ENCODE results near the gene BUD31. TPM values are rescaled to one million over a fixed set of nuclear protein-coding genes. Genes with fewer than 3 reads are reported as not detected.

BUD31 gene
- total and polyA plus RNA-seq, 2 of the 13 experiments (the other 11 are each of a cell fraction or from before 2014, with no cell fraction given), result 35.1 to 79.1 TPM

DNA sequence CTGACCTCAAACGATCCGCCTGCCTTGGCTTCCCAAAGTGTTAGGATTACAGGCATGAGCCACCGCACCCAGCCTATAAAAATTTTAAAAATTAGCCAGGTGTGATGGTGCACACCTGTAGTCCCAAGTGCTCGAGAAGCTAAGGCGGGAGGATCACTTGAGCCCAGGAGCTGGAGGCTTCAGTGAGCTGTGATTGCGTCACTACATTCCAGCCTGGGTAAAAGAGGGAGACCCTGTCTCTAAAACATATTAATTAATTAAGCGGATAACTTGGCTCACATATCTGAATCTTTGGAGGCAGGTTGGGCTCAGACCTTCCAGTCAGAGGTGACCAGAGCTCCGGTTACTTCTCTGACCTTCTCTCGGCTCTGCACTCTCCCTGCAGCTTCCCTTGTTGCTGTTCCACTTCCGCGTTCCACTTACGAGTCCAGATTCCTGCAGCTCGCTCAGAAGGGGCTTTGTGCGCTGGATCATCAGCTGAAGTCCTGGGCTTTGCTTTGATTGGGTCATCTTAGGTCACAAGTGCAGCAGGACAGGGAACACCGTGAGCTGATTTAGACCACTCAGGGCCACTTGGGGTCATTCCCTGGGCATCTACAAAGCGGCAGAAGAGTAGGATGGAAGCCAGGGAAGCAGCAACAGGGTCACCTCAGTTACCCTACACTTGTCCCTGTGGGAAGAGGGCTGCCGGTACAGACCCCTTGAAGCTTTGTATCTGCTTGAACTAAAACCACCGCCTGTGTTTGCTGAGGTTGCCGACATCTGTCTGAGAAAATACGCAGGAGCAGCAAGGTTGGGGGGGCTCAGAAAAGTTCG, 36.3 kb upstream of the BUD31 start (continued):
- TF ChIP-seq AHDC1 (CRISPR knock-in tag; IDR thresholded peaks at IDR 0.05; ENCODE audit: borderline replicate concordance) (no peak; the same call in 1 of the 2 replicates), ARID2 (CRISPR knock-in tag; IDR thresholded peaks at IDR 0.05; ENCODE audit: borderline replicate concordance) (0 out of 2 replicates have a peak, but pooled peaks have one; percentile 11), AGO1 (IDR thresholded peaks at IDR 0.05; ENCODE audit: low read depth, low read length, poor library complexity, severe bottlenecking) (no peak), ZNF20 (CRISPR knock-in tag; IDR thresholded peaks at IDR 0.05) (no peak), HOXA3 (CRISPR knock-in tag; IDR thresholded peaks at IDR 0.05) (peak; percentile 82), POLR2A (IDR thresholded peaks at IDR 0.05; ENCODE audit: insufficient read depth in 1 of 2, low read depth in 2 of 2, low read length in 2 of 2) (peak; percentile 63 to 74; a peak in 3 of 4 replicates), ZNF354B (CRISPR knock-in tag; IDR thresholded peaks at IDR 0.05) (0 out of 2 replicates have a peak, but pooled peaks have one; percentile 30), ZNF33B (CRISPR knock-in tag; IDR thresholded peaks at IDR 0.05) (0 out of 2 replicates have a peak, but pooled peaks have one; percentile 33), MTERF4 (CRISPR knock-in tag; IDR thresholded peaks at IDR 0.05) (no peak), ZSCAN5A (CRISPR knock-in tag; IDR thresholded peaks at IDR 0.05; ENCODE audit: borderline replicate concordance) (no peak), HOXA5 (CRISPR knock-in tag; IDR thresholded peaks at IDR 0.05) (no peak), FLYWCH1 (CRISPR knock-in tag; IDR thresholded peaks at IDR 0.05) (no peak), BRF2 (CRISPR knock-in tag; IDR thresholded peaks at IDR 0.05) (no peak), ZNF703 (CRISPR knock-in tag; IDR thresholded peaks at IDR 0.05; ENCODE audit: borderline replicate concordance) (no peak), TGIF2 (CRISPR knock-in tag; IDR thresholded peaks at IDR 0.05) (peak; percentile 58; the same call in 1 of the 2 replicates), ZNF331 (CRISPR knock-in tag; IDR thresholded peaks at IDR 0.05) (peak; percentile 98)
- TF ChIP-seq, protein P1, sequence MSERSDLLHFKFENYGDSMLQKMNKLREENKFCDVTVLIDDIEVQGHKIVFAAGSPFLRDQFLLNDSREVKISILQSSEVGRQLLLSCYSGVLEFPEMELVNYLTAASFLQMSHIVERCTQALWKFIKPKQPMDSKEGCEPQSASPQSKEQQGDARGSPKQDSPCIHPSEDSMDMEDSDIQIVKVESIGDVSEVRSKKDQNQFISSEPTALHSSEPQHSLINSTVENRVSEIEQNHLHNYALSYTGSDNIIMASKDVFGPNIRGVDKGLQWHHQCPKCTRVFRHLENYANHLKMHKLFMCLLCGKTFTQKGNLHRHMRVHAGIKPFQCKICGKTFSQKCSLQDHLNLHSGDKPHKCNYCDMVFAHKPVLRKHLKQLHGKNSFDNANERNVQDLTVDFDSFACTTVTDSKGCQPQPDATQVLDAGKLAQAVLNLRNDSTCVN (CRISPR knock-in tag; IDR thresholded peaks at IDR 0.05; ENCODE audit: borderline replicate concordance), result peak; percentile 59; the same call in 1 of the 2 replicates

Measured in HepG2 (cell line).